ENCODE results near the gene IGF2R. TPM values are rescaled to one million over a fixed set of nuclear protein-coding genes. Genes with fewer than 3 reads are reported as not detected.

Gene IGF2R
- total RNA-seq, 2 experiments from 2014 or later = 19.3 to 37.6 TPM

DNA sequence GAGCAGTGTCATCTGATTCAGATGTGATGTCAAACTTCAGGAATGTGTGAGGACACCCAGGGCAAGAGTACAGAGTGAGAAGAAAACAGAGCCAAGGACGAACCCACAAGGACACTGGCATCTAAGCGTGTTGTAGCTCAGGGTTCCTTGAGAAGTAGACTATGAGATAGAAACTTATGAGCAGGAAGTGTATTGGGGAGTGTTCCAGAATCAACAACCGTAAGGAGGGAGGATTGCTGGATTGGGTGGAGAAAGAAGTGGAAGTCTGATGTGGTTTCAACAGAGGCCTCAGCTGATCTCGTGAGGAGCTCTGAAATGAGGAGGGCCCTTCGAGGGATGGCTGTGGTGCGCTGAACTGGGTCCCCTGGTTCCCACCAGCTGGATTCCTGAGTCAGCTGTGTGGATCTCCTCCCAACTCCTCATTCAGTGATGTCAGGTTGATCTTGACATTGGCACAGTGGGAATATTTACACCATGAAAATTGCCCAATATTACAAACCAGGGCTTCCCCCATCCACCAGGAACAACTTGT, 25.7 kb upstream of the IGF2R start:
- intact Hi-C loops (cut with micrococcal nuclease; ENCODE audit: unreplicated experiment) = loop anchor here (5.0 kb wide), 1 partner anchor 81 kb away; no protein-coding TSS in a partner anchor
- Histone ChIP-seq H3K9me2 (ENCODE audit: insufficient read depth, low read length) (no peaks in the 10 kb centered on the region), H2AFZ (ENCODE audit: low read length) (no peak overlapping the region), H3K4me3 (ENCODE audit: low read depth, low read length, poor library complexity, severe bottlenecking) (no peak overlapping the region), H3K9me3 (ENCODE audit: low read length) (0 out of 2 replicates have a peak, but pooled peaks cover 7% of the 10 kb centered on the region), H3K4me1 (ENCODE audit: insufficient read depth, low read length, poor library complexity, severe bottlenecking) (no peaks in the 10 kb centered on the region), H3K4me2 (ENCODE audit: low read length) (no peak overlapping the region), H3K27ac (ENCODE audit: low read depth, low read length, poor library complexity, severe bottlenecking) (no peak overlapping the region), H3K79me2 (ENCODE audit: insufficient read depth, low read depth, low read length) (no peaks in the 10 kb centered on the region), H3K36me3 (ENCODE audit: insufficient read depth, low read length) (no peaks in the 10 kb centered on the region), H4K20me1 (ENCODE audit: insufficient read depth, low read length) (no peaks in the 10 kb centered on the region)
- CTCF ChIA-PET (ENCODE audit: unreplicated experiment) = no interaction called here
- POLR2A ChIA-PET = no interaction called here
- TF ChIP-seq, protein P1, sequence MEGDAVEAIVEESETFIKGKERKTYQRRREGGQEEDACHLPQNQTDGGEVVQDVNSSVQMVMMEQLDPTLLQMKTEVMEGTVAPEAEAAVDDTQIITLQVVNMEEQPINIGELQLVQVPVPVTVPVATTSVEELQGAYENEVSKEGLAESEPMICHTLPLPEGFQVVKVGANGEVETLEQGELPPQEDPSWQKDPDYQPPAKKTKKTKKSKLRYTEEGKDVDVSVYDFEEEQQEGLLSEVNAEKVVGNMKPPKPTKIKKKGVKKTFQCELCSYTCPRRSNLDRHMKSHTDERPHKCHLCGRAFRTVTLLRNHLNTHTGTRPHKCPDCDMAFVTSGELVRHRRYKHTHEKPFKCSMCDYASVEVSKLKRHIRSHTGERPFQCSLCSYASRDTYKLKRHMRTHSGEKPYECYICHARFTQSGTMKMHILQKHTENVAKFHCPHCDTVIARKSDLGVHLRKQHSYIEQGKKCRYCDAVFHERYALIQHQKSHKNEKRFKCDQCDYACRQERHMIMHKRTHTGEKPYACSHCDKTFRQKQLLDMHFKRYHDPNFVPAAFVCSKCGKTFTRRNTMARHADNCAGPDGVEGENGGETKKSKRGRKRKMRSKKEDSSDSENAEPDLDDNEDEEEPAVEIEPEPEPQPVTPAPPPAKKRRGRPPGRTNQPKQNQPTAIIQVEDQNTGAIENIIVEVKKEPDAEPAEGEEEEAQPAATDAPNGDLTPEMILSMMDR (conservative IDR thresholded peaks at IDR 0.05; ENCODE audit: low read length) = no peak
- TF ChIP-seq EZH2phosphoT487 (IDR thresholded peaks at IDR 0.05; ENCODE audit: borderline replicate concordance, low read depth, low read length) = no peak
- no TSS peak for BruUV-seq (replicated peaks)
- DNase-seq (ENCODE audit: low spot score) = no peak

DNA sequence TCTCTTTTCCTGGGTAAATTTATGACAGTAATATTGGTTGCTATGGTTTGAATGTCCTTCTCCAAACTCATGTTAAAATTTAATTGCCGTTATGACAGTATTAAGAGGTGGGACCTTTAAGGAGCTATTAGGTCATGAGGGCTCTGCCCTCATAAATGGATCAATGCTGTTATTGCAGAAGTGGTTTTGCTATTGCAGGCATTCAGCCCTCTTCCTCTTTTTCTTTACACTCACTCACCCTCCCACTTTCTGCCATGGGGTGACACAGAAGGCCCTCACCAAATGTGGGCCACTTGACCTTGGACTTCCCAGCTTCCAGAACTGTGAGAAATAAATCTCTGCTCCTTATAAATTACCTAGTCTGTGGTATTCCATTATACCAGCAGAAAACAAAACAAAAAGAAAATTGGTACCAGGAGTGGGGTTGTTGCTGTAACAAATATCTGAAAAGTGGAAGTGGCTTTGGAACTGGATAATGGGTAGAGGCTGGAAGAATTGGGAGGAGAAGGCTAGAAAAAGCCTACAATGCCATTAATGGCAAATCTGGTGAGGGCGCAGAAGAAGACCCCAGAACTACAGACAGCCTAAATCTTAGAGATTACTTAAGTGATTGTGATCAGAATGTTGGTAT, 24.8 kb upstream of the IGF2R start:
- no TSS peak for BruUV-seq (replicated peaks)
- Histone ChIP-seq H2AFZ (ENCODE audit: low read length) (no peak overlapping the region), H3K9me3 (ENCODE audit: low read length) (0 out of 2 replicates have a peak, but pooled peaks cover 7% of the 10 kb centered on the region), H3K36me3 (ENCODE audit: insufficient read depth, low read length) (no peaks in the 10 kb centered on the region), H3K9me2 (ENCODE audit: insufficient read depth, low read length) (no peaks in the 10 kb centered on the region), H3K79me2 (ENCODE audit: insufficient read depth, low read depth, low read length) (no peaks in the 10 kb centered on the region), H3K4me2 (ENCODE audit: low read length) (no peak overlapping the region), H3K4me3 (ENCODE audit: low read depth, low read length, poor library complexity, severe bottlenecking) (no peak overlapping the region), H4K20me1 (ENCODE audit: insufficient read depth, low read length) (no peaks in the 10 kb centered on the region), H3K27ac (ENCODE audit: low read depth, low read length, poor library complexity, severe bottlenecking) (no peak overlapping the region), H3K4me1 (ENCODE audit: insufficient read depth, low read length, poor library complexity, severe bottlenecking) (no peaks in the 10 kb centered on the region)
- DNase-seq (ENCODE audit: low spot score) = no peak
- ChIA-PET CTCF (ENCODE audit: unreplicated experiment) (no interaction called here), POLR2A (interaction anchor here (0.7 kb wide), 1 partner anchor 34 kb away, joined by 3 read pairs; no protein-coding TSS in a partner anchor)
- TF ChIP-seq, protein P1 (conservative IDR thresholded peaks at IDR 0.05; ENCODE audit: low read length) = no peak
- no peak for TF ChIP-seq EZH2phosphoT487 (IDR thresholded peaks at IDR 0.05; ENCODE audit: borderline replicate concordance, low read depth, low read length)
- intact Hi-C loops (cut with micrococcal nuclease; ENCODE audit: unreplicated experiment) = loop anchor here (5.0 kb wide), 1 partner anchor 82 kb away; no protein-coding TSS in a partner anchor

DNA sequence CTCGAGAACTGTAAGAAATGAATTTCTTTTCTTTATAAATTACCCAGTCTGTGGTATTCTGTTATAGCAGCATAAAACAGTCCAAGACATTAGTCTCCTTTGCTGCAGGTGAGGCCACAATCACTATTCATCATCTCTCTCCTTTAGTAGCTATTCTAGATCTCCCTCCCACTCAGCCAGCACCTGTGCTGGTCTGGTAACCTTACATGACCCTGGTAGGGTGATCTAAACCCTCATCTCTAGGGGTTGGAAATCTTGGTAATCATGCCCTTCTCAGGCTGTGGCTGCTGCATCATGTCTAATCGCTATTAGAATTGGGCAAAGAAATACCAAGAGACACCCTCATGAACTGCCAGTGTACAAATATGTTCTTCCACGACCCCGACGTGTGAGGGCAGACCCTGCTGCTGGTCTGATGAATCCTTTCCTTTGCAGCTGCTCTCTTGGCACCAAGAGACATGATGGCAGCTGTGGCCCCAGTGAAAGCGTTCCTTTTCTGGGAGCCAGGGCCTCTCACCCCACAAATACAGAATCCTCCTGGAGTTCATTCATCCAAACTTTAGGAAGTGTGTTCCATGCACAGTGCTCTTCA, 23.0 kb upstream of the IGF2R start:
- H3K9me3 ChIP-seq (ENCODE audit: low read length) = 0 out of 2 replicates have a peak, but pooled peaks cover 7% of the 10 kb centered on the region
- POLR2A ChIA-PET = no interaction called here
- TF ChIP-seq EZH2phosphoT487 (IDR thresholded peaks at IDR 0.05; ENCODE audit: borderline replicate concordance, low read depth, low read length) = no peak
- TF ChIP-seq, protein P1 (conservative IDR thresholded peaks at IDR 0.05; ENCODE audit: low read length) = no peak
- BruUV-seq (replicated peaks) = no TSS peak
- intact Hi-C loops (cut with micrococcal nuclease; ENCODE audit: unreplicated experiment) = no loop called here
- H3K36me3 ChIP-seq (ENCODE audit: insufficient read depth, low read length) = no peaks in the 10 kb centered on the region
- H3K4me3 ChIP-seq (ENCODE audit: low read depth, low read length, poor library complexity, severe bottlenecking) = no peak overlapping the region
- H3K4me1 ChIP-seq (ENCODE audit: insufficient read depth, low read length, poor library complexity, severe bottlenecking) = no peaks in the 10 kb centered on the region
- H3K79me2 ChIP-seq (ENCODE audit: insufficient read depth, low read depth, low read length) = no peaks in the 10 kb centered on the region
- H2AFZ ChIP-seq (ENCODE audit: low read length) = no peak overlapping the region
- DNase-seq (ENCODE audit: low spot score) = no peak
- H3K9me2 ChIP-seq (ENCODE audit: insufficient read depth, low read length) = no peaks in the 10 kb centered on the region
- H4K20me1 ChIP-seq (ENCODE audit: insufficient read depth, low read length) = no peaks in the 10 kb centered on the region
- H3K4me2 ChIP-seq (ENCODE audit: low read length) = no peak overlapping the region
- H3K27ac ChIP-seq (ENCODE audit: low read depth, low read length, poor library complexity, severe bottlenecking) = no peak overlapping the region
- CTCF ChIA-PET (ENCODE audit: unreplicated experiment) = no interaction called here
